GM19351 (cell line): ENCODE measurements around the gene RAI1.

ENCODE experiments used
- ATAC-seq: cut with Tn5 transposase; IDR thresholded peaks from one replicate; pipeline ENCODE4 v1.9.1; 2021; ENCODE audit warnings: mild to moderate bottlenecking, moderate library complexity; ENCODE audit not compliant: unreplicated experiment

The RAI1 gene

GRCh38 chr17:17840751-17841591 lies 159.7 kb downstream of the RAI1 start:
- no peak for ATAC-seq

GRCh38 chr17:17841601-17842025 lies 160.4 kb downstream of the RAI1 start:
- ATAC-seq: no peak

GRCh38 chr17:17842111-17842876 lies 161.0 kb downstream of the RAI1 start:
- ATAC-seq: no peak

GRCh38 chr17:17843096-17843495 lies 161.8 kb downstream of the RAI1 start:
- ATAC-seq: no peak

- no peak for ATAC-seq
These were observed 162.8 kb downstream of the RAI1 start for GRCh38 chr17:17844079-17844478.

DNA sequence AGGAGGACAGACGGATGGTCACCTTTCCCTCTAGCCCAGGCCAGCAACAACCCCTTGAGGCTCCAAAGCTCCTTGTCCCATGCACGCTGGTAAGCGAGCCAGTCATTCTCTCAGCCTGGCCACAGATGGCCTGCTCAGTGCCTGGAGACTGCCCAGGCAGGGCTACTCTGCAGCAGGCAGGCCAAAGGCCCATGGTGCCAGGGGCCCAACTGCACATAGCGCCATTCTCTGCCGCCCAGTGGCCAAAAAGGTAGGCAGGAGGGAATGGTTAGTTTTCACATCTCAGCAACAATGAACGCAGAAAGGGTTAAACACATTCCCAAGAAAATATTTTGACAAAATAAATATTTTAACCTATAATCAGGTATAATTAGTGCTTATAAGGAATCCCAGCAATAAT lies 163.2 kb downstream of the RAI1 start:
- no peak for ATAC-seq

DNA sequence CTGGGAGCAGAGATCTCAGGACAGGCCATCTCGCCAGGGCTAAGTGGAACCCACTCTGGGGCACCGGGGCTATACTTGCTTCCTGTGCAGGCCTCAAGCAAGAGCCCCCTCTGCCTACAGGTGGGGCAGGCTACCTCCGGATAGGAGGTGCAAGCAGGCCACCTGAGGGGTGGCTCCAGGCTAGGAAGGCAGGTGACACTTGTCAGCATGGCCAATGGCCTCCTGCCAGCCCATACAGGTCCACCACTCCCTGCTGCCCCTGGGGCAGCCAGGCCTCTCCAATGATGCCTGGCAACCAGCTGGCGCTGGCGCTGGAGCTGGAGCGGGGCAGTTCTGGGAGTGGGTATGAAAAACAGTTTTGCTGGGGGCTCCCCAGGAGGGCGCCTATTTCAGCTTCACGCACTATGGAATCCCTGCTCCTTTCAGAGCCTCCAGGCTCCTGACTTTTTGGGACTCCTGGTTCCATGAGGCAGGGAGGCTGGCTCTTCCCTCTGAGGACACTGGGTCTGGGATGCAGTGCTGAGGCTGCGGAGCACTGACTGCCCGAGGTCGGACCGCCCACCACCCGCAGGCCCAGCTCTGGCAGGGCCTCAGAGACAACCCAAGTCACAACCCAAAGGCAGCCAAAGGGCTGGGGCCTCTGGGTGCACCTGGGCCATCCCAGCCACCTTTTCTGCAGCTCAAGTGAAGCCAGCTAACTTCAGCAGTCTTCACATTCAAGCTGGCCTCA lies 164.0 kb downstream of the RAI1 start:
- ATAC-seq: no peak

DNA sequence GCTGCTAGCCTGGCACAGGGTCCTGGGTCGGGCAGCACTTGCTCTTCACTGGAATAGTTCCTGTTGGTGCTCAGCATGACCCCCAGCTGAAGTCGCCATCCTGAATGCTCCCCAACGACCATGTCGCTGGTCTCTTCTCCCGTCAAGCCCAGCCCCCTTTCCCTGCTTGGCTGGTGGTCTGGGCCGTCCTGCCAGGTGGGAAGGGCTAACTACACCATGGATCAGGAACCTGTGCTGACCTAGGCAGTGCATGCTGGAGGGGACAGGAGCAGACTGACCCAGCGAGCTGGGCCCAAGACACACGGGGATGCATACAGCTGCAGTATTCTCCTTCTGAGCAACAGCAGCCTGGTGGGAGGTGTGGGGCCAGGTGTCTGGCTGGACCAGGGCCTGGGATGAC lies 164.7 kb downstream of the RAI1 start:
- ATAC-seq: no peak

- no peak for ATAC-seq
These were observed 165.4 kb downstream of the RAI1 start for GRCh38 chr17:17846645-17847044.

DNA sequence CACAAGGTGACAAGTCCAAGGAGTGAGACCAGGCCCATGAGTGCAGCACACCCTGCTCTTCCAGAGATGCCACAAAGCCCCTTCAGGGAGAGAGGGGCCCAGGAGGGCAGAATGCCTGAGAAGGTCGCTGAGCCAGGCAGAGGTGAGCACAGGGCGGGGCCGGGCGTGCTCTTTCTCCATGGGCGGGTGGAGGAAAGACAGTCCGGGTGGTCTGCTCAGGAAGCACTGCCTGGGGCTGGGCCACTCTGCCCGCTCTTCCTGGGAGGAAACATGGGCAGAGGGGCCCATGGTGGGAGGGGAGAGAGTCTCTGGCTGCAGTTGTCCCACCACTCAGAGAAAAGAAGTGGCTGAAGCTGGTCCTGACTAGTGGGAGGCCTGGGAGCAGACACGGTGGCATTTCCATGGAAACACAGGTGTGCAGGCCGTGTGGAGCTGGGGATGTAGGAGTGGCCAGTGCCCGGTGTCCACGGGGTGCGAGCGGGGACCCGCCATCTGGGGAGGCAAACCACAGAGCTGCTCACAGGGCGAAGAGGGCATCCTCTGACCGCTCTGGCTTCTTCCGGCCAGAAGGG lies 165.9 kb downstream of the RAI1 start:
- ATAC-seq: no peak

DNA sequence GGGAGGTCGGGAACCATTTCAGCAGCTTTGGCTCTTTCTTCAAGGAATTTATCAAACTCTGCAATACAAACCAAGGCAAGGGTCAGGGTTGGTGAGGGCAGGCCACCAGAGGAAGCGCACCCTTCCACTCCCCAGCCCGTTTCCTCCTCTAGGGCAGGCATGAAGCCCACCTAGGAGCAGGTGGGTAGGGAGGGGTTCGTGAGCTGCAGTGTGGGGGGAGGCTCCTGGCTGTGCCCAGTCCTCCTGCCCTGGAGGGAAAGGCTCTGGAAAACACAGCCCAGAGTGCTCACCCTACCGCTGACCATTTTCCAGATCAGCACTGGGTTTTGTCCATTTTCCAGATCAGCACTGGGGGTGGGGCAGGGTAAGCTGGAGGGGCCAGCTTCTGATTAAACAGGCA lies 166.5 kb downstream of the RAI1 start:
- no peak for ATAC-seq

GRCh38 chr17:17848311-17849082 lies 167.2 kb downstream of the RAI1 start:
- ATAC-seq: no peak

- ATAC-seq: peak; percentile 82
These were observed 168.0 kb downstream of the RAI1 start for GRCh38 chr17:17849147-17849820.

- no peak for ATAC-seq
These were observed 168.7 kb downstream of the RAI1 start for GRCh38 chr17:17849845-17850373.

GRCh38 chr17:17851103-17852002 lies 170.1 kb downstream of the RAI1 start:
- no peak for ATAC-seq

DNA sequence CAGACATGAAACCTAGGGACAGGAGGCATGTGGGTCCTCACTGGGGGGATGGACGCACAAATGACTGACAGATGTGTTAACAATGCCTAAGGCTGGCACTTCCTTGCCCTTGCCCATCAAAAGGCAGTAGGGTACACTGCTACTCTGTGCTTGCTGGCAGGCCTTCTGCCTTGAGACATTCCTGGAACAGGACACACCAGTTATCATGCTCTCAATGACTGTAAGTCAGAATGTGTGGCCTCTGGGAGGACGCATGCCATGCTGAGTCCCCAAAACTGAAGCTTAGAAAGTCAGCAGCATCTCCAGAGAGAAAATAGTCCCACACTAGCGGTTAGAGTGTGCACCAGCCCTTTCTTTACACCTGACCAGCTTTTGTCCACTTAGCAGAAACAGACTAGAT lies 171.7 kb downstream of the RAI1 start:
- no peak for ATAC-seq

DNA sequence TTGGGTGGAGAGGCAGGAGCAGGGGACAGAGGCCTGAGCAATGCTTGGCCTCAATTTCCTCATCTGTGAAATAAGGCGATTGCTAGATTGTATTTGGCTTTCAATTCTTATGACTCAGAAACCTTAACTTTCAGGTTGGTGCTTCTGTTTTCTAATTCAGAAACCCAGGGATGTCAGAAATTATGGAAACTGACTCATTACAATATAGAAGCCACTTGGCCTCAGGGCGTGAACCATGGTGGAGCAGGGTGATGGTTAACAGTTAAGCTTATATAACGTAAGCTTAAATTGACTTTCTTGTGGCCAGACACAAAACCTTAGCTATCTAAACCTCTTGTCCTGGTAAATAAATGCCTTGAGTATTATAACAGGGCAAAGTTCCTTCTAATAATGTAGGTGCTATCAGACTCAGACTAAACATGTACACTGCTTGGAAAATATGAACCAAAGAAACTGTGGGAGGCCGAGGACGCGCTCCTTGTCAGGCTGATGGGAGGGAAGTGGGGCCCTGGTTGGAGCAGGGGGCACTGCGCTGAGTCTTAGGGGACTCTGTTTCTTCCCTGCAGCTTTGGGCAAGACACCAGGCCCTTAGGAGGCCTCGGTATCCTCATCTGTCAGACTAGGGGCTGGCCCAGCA lies 172.7 kb downstream of the RAI1 start:
- no peak for ATAC-seq

GRCh38 chr17:17855976-17856375 lies 174.7 kb downstream of the RAI1 start:
- ATAC-seq: no peak
